ENCODE results near the gene PER2. TPM values are rescaled to one million over a fixed set of nuclear protein-coding genes. Genes with fewer than 3 reads are reported as not detected.
"Not testable (repeated sequence)": the region's sequence is repeated elsewhere in the genome, so short reads cannot be mapped to it uniquely, and the experiment has no call there.

The PER2 gene
- total RNA-seq, 2 experiments from 2014 or later = 8.4 to 18.6 TPM

DNA sequence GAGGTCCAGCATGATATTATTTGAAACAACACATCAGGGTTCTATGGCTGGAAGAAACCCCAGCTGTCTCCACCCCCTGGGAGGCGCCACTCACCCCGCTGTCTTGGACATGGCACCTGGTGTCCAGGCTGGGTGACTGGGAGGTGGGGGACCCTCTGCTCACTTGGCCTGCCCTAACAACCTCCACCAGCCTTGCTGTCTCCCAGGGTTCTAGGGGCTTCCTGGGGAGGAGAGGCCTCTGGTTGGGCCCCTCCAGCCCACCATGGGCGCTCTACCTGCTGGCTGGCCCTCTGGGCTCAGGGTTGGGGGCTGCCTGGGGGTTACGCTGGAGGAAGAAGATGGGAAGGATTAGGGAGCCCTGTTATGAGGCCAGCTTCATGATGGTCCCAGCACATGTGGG is 16.3 kb downstream of the PER2 start:
- Histone ChIP-seq H3K9me3 (ENCODE audit: low read length) (no peaks in the 10 kb centered on the region), H4K20me1 (ENCODE audit: insufficient read depth, low read length) (no peaks in the 10 kb centered on the region; the same call in 1 of the 2 replicates), H3K4me3 (ENCODE audit: low read depth, low read length, poor library complexity, severe bottlenecking) (no peak overlapping the region), H2AFZ (ENCODE audit: low read length) (no peak overlapping the region), H3K36me3 (ENCODE audit: insufficient read depth, low read length) (peaks cover 84% of the 10 kb centered on the region), H3K79me2 (ENCODE audit: insufficient read depth, low read depth, low read length) (no peaks in the 10 kb centered on the region), H3K4me2 (ENCODE audit: low read length) (no peak overlapping the region), H3K27ac (ENCODE audit: low read depth, low read length, poor library complexity, severe bottlenecking) (no peak overlapping the region), H3K4me1 (ENCODE audit: insufficient read depth, low read length, poor library complexity, severe bottlenecking) (no peaks in the 10 kb centered on the region), H3K9me2 (ENCODE audit: insufficient read depth, low read length) (no peaks in the 10 kb centered on the region)
- no TSS peak for BruUV-seq (replicated peaks)
- no peak for TF ChIP-seq EZH2phosphoT487 (IDR thresholded peaks at IDR 0.05; ENCODE audit: borderline replicate concordance, low read depth, low read length)
- TF ChIP-seq, protein P1, sequence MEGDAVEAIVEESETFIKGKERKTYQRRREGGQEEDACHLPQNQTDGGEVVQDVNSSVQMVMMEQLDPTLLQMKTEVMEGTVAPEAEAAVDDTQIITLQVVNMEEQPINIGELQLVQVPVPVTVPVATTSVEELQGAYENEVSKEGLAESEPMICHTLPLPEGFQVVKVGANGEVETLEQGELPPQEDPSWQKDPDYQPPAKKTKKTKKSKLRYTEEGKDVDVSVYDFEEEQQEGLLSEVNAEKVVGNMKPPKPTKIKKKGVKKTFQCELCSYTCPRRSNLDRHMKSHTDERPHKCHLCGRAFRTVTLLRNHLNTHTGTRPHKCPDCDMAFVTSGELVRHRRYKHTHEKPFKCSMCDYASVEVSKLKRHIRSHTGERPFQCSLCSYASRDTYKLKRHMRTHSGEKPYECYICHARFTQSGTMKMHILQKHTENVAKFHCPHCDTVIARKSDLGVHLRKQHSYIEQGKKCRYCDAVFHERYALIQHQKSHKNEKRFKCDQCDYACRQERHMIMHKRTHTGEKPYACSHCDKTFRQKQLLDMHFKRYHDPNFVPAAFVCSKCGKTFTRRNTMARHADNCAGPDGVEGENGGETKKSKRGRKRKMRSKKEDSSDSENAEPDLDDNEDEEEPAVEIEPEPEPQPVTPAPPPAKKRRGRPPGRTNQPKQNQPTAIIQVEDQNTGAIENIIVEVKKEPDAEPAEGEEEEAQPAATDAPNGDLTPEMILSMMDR (conservative IDR thresholded peaks at IDR 0.05; ENCODE audit: low read length) = no peak
- ChIA-PET POLR2A (no interaction called here), CTCF (ENCODE audit: unreplicated experiment) (no interaction called here)
- intact Hi-C loops (cut with micrococcal nuclease; ENCODE audit: unreplicated experiment) = no loop called here
- DNase-seq (ENCODE audit: low spot score) = no peak

GRCh38 chr2:238271686-238272085 is 16.7 kb downstream of the PER2 start:
- H3K79me2 ChIP-seq (ENCODE audit: insufficient read depth, low read depth, low read length); H3K4me3 ChIP-seq (ENCODE audit: low read depth, low read length, poor library complexity, severe bottlenecking); POLR2A ChIA-PET; DNase-seq (ENCODE audit: low spot score); H3K27ac ChIP-seq (ENCODE audit: low read depth, low read length, poor library complexity, severe bottlenecking); intact Hi-C loops (cut with micrococcal nuclease; ENCODE audit: unreplicated experiment); H3K9me2 ChIP-seq (ENCODE audit: insufficient read depth, low read length); H3K4me1 ChIP-seq (ENCODE audit: insufficient read depth, low read length, poor library complexity, severe bottlenecking); CTCF ChIA-PET (ENCODE audit: unreplicated experiment); BruUV-seq (replicated peaks); H3K9me3 ChIP-seq (ENCODE audit: low read length); H3K4me2 ChIP-seq (ENCODE audit: low read length); H2AFZ ChIP-seq (ENCODE audit: low read length); H4K20me1 ChIP-seq (ENCODE audit: insufficient read depth, low read length): not testable (repeated sequence)
- H3K36me3 ChIP-seq (ENCODE audit: insufficient read depth, low read length) = peaks cover 82% of the 10 kb centered on the region

DNA sequence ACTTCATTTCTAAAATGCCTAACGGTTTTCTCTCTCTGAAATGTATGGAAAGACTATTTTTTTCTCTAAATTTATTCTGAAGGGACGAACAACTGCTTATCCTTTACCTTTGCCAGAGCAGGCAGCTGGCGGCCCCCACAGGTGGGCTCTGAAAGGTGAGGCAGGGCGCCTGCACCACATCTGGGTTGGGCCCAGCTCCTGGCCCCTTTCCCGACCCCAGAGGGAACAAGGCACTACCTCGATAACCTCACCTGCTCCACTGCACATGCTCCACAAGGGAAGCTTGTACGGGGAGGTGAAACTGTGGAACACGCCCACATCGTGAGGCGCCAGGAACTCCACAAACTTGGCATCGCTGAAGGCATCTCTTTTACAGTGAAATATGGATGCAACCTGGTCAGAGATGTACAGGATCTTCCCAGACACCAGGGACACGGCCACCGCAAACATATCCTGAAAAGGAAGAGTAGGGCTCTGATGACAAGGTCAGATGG is 17.3 kb downstream of the PER2 start:
- Histone ChIP-seq H3K79me2 (ENCODE audit: insufficient read depth, low read depth, low read length) (no peaks in the 10 kb centered on the region), H3K27ac (ENCODE audit: low read depth, low read length, poor library complexity, severe bottlenecking) (no peak overlapping the region), H3K4me3 (ENCODE audit: low read depth, low read length, poor library complexity, severe bottlenecking) (no peak overlapping the region), H3K4me2 (ENCODE audit: low read length) (no peak overlapping the region), H2AFZ (ENCODE audit: low read length) (no peak overlapping the region), H3K9me2 (ENCODE audit: insufficient read depth, low read length) (no peaks in the 10 kb centered on the region), H3K9me3 (ENCODE audit: low read length) (no peaks in the 10 kb centered on the region), H3K4me1 (ENCODE audit: insufficient read depth, low read length, poor library complexity, severe bottlenecking) (no peaks in the 10 kb centered on the region), H3K36me3 (ENCODE audit: insufficient read depth, low read length) (peaks cover 78% of the 10 kb centered on the region), H4K20me1 (ENCODE audit: insufficient read depth, low read length) (no peaks in the 10 kb centered on the region; the same call in 1 of the 2 replicates)
- no peak for DNase-seq (ENCODE audit: low spot score)
- TF ChIP-seq EZH2phosphoT487 (IDR thresholded peaks at IDR 0.05; ENCODE audit: borderline replicate concordance, low read depth, low read length) = no peak
- TF ChIP-seq, protein P1 (conservative IDR thresholded peaks at IDR 0.05; ENCODE audit: low read length) = no peak
- BruUV-seq (replicated peaks) = no TSS peak
- CTCF ChIA-PET (ENCODE audit: unreplicated experiment) = no interaction called here
- intact Hi-C loops (cut with micrococcal nuclease; ENCODE audit: unreplicated experiment) = no loop called here
- POLR2A ChIA-PET = no interaction called here
